ENCODE results near the gene MAPK10. TPM values are rescaled to one million over a fixed set of nuclear protein-coding genes. Genes with fewer than 3 reads are reported as not detected.

The MAPK10 gene
- total RNA-seq, 4 donors from 2014 or later, result 8.3 to 40.9 (median 23.3) TPM

DNA sequence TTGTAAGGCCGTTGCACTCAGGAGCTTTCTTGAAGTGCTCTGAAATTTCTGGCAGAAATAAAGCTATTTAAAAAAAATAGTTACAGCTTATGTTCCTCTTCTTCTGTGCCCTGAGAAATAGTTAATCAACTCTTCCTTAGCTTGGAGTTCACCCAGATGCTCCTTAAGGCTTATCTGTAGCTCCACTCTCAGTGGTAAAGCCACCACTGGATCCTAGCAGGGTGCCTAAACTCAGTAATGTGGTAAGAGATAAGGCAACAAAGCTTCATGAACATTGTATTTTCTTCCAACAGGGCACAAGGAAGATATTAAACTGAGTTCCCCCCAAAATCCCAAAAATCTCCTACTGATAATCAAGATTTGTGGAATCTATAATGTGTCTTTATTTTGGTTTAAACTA, 299.5 kb downstream of the MAPK10 start:
- H3K4me3 ChIP-seq, result no peak overlapping the region
- H3K27me3 ChIP-seq, result no peaks in the 10 kb centered on the region
- H3K36me3 ChIP-seq, result no peaks in the 10 kb centered on the region
- no peak overlapping the region for H3K27ac ChIP-seq
- 60 to 85% methylated on average over 1 of the region's 1 CpG for WGBS, 2 donors (ENCODE audit: low coverage in 1 of 2)
- TF ChIP-seq POLR2AphosphoS5 (IDR thresholded peaks at IDR 0.05), result no peak
- TF ChIP-seq POLR2A (IDR thresholded peaks at IDR 0.05), result no peak
- H3K4me1 ChIP-seq, result no peaks in the 10 kb centered on the region
- H3K9me3 ChIP-seq, result no peaks in the 10 kb centered on the region
- ATAC-seq, result no peak

DNA sequence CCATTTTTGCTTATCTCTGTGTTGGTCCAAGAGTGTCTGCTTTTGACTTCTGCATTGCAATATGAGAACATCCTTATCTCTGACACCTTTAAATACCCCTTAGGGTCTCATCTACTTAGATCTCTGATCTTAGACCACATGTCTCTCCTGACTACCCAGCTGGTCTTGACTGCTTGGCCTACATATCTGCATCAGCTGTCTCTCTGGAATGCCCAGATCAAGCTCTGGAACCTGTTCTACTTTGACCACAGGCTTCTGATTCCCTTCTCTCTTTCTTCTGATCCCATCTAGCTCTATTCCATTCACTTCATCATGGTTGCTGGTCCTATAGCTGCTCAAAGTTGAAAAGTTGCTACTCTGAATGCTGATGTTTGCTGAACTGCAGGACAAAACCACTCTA, 301.2 kb downstream of the MAPK10 start:
- H3K4me1 ChIP-seq, result no peaks in the 10 kb centered on the region
- no peak overlapping the region for H3K4me3 ChIP-seq
- H3K36me3 ChIP-seq, result no peaks in the 10 kb centered on the region
- no peak overlapping the region for H3K27ac ChIP-seq
- ATAC-seq, result no peak
- no peaks in the 10 kb centered on the region for H3K9me3 ChIP-seq
- no peaks in the 10 kb centered on the region for H3K27me3 ChIP-seq
- TF ChIP-seq, protein P1, sequence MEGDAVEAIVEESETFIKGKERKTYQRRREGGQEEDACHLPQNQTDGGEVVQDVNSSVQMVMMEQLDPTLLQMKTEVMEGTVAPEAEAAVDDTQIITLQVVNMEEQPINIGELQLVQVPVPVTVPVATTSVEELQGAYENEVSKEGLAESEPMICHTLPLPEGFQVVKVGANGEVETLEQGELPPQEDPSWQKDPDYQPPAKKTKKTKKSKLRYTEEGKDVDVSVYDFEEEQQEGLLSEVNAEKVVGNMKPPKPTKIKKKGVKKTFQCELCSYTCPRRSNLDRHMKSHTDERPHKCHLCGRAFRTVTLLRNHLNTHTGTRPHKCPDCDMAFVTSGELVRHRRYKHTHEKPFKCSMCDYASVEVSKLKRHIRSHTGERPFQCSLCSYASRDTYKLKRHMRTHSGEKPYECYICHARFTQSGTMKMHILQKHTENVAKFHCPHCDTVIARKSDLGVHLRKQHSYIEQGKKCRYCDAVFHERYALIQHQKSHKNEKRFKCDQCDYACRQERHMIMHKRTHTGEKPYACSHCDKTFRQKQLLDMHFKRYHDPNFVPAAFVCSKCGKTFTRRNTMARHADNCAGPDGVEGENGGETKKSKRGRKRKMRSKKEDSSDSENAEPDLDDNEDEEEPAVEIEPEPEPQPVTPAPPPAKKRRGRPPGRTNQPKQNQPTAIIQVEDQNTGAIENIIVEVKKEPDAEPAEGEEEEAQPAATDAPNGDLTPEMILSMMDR (IDR thresholded peaks at IDR 0.05), result no peak
- no peak for TF ChIP-seq EP300 (IDR thresholded peaks at IDR 0.05)
- TF ChIP-seq POLR2A (IDR thresholded peaks at IDR 0.05), result no peak
- TF ChIP-seq POLR2AphosphoS5 (IDR thresholded peaks at IDR 0.05), result no peak

DNA sequence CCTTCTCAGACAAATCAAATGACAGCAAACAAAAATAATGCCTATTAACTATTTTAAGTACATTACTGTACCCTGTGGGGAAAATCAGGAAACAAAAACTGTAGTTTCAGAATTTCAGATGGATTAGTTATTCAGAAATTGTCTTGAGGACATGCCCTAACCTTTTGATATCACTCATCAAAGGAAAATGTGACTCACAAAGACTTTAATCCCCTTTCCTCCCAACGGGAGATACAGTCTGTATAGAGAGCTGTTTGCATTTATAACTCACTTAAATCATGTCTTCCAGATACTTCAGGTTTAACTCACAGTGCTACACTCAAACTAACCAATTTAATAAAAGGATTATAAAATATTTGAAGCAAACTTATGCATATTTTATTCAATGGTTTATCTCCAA, 304.0 kb downstream of the MAPK10 start:
- H3K27ac ChIP-seq, result no peak overlapping the region
- H3K27me3 ChIP-seq, result no peaks in the 10 kb centered on the region
- ATAC-seq, result no peak
- WGBS, 2 donors (ENCODE audit: low coverage in 1 of 2), result 5 to 50% methylated on average over 1 of the region's 1 CpG
- no peaks in the 10 kb centered on the region for H3K4me1 ChIP-seq
- no peak overlapping the region for H3K4me3 ChIP-seq
- TF ChIP-seq EP300 (IDR thresholded peaks at IDR 0.05) (no peak), POLR2A (IDR thresholded peaks at IDR 0.05) (no peak), POLR2AphosphoS5 (IDR thresholded peaks at IDR 0.05) (no peak)
- TF ChIP-seq, protein P1 (IDR thresholded peaks at IDR 0.05), result no peak
- no peaks in the 10 kb centered on the region for H3K36me3 ChIP-seq
- H3K9me3 ChIP-seq, result no peaks in the 10 kb centered on the region

DNA sequence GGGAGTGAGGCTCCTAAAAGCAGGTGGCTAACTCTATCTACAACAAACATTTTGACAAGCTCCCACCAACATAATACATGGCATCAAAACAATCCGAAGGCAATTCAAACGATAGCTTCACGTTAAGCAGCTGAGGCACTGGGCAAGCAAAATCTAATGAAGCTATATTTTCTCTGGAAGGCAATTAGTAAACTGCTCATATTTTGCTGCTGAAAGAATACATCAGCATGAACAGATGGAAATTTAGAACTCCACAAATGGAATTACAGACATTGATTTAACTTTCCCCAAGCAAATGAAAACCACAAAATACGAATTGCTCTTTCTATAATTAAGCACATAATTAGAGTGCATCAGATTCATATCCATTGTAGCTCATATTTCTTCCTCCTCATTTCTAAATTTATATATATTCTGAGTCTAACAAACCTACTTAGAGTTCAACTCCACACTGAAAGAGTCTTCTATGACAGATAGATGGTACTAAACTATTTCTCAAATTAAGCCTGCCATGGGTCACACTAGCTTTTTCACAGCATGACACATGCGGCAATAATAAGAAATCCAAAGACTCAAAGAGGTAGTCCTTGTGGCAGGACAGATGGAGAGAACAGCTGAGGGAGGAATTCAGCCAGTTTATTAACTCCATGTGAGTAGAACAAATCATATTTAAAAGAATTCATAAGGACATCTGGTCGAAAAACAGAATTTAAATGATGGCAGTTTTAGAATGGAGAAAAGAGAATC, 305.4 kb downstream of the MAPK10 start:
- Histone ChIP-seq H3K27ac (no peak overlapping the region), H3K4me3 (no peak overlapping the region), H3K9me3 (no peaks in the 10 kb centered on the region), H3K36me3 (no peaks in the 10 kb centered on the region), H3K27me3 (no peaks in the 10 kb centered on the region), H3K4me1 (no peaks in the 10 kb centered on the region)
- 80 to 81% methylated on average over 6 of the region's 6 CpGs for WGBS, 2 donors (ENCODE audit: low coverage in 1 of 2)
- ATAC-seq, result no peak
- TF ChIP-seq POLR2A (IDR thresholded peaks at IDR 0.05) (no peak), POLR2AphosphoS5 (IDR thresholded peaks at IDR 0.05) (no peak), EP300 (IDR thresholded peaks at IDR 0.05) (no peak)
- TF ChIP-seq, protein P1 (IDR thresholded peaks at IDR 0.05), result no peak

DNA sequence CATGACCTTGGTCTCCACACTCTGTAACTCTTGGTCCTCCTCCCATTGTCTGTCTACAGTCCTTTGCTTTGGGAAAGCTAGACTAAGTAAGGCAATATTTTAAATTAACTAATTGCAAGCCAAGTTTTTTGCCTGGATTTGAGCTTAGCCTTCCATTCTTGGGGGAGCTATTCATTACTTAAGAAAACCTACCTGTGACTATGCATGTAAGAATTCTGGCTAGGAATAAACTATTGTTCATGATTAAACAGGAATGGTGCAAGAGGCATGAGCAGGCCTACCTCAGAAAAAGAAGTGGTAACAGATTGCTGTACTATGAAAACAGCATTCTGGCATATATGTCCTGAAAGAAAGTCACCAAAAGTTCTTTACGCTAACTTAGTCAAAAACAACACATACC, 309.4 kb downstream of the MAPK10 start:
- no peaks in the 10 kb centered on the region for H3K4me1 ChIP-seq
- H3K27me3 ChIP-seq, result no peaks in the 10 kb centered on the region
- H3K36me3 ChIP-seq, result no peaks in the 10 kb centered on the region
- no peak overlapping the region for H3K27ac ChIP-seq
- no peak for ATAC-seq
- TF ChIP-seq, protein P1 (IDR thresholded peaks at IDR 0.05), result no peak
- no peak for TF ChIP-seq POLR2A (IDR thresholded peaks at IDR 0.05)
- no peak for TF ChIP-seq EP300 (IDR thresholded peaks at IDR 0.05)
- no peak for TF ChIP-seq POLR2AphosphoS5 (IDR thresholded peaks at IDR 0.05)
- no peaks in the 10 kb centered on the region for H3K9me3 ChIP-seq
- WGBS, 2 donors (ENCODE audit: low coverage in 1 of 2), result 100% methylated on average over 1 of the region's 1 CpG; no CpG with 5 or more reads in 1 of the 2 donors
- H3K4me3 ChIP-seq, result no peak overlapping the region
